ENCODE measurements around the gene CAPN9. TPM values are rescaled to one million over a fixed set of nuclear protein-coding genes. Genes with fewer than 3 reads are reported as not detected.
A peak's percentile ranks its signal among the peaks of the same experiment; 100 is the strongest.

Gene CAPN9
- total and polyA plus RNA-seq, 4 donors, result not detected

- TF ChIP-seq TAF1 (conservative IDR thresholded peaks at IDR 0.05), result no peak
- no peak for TF ChIP-seq RXRA (IDR thresholded peaks at IDR 0.05)
Measured at GRCh38 chr1:230794431-230794830, 47.2 kb downstream of the CAPN9 start (continued).

DNA sequence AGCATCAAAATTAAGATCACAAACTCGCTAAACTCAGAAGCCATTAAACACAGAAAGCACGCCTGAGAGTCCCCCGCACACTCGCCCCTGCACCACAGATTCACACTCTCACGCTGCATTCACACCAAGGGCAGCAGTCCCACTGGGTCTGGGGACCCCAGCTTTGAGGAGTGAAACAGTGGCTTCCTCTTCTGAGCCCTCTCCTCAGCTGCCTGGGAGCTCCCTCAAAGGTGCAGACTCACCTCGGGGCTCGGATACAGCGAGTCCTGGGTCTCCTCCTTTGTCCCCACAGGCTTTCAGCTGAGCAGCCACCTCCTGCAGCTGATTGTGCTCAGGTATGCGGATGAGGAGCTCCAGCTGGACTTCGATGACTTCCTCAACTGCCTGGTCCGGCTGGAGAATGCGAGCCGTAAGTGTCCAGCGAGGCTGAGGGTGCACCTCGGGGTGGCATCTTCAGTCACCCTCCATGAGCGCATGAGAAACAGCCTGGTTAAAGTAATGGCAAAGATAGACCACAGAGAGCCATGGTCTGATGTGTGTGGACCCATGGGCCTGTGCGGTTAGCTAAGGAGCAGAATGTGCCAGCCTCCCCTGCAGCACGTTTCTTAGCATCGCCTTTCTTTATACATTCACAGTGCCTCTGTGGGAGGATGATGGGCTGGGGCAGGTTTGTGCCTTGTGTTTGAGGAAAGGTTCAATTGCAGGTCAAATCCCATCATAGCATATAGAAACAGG lies 47.9 kb downstream of the CAPN9 start:
- WGBS, result 91% methylated on average over 19 of the region's 19 CpGs
- DNase-seq (ENCODE audit: low spot score), result peak; percentile 28
- no peak for TF ChIP-seq RXRA (IDR thresholded peaks at IDR 0.05)
- TF ChIP-seq REST (IDR thresholded peaks at IDR 0.05), result no peak
- TF ChIP-seq, protein P1, sequence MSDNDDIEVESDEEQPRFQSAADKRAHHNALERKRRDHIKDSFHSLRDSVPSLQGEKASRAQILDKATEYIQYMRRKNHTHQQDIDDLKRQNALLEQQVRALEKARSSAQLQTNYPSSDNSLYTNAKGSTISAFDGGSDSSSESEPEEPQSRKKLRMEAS (IDR thresholded peaks at IDR 0.05), result no peak
- TF ChIP-seq GABPA (IDR thresholded peaks at IDR 0.05 in 1 of 2, conservative IDR thresholded peaks at IDR 0.05 in 1 of 2), result no peak
- no peak for TF ChIP-seq CTCF (IDR thresholded peaks at IDR 0.05; ENCODE audit: low read depth, low read length, missing input control)
- TF ChIP-seq TAF1 (conservative IDR thresholded peaks at IDR 0.05), result no peak
- TF ChIP-seq, protein P2, sequence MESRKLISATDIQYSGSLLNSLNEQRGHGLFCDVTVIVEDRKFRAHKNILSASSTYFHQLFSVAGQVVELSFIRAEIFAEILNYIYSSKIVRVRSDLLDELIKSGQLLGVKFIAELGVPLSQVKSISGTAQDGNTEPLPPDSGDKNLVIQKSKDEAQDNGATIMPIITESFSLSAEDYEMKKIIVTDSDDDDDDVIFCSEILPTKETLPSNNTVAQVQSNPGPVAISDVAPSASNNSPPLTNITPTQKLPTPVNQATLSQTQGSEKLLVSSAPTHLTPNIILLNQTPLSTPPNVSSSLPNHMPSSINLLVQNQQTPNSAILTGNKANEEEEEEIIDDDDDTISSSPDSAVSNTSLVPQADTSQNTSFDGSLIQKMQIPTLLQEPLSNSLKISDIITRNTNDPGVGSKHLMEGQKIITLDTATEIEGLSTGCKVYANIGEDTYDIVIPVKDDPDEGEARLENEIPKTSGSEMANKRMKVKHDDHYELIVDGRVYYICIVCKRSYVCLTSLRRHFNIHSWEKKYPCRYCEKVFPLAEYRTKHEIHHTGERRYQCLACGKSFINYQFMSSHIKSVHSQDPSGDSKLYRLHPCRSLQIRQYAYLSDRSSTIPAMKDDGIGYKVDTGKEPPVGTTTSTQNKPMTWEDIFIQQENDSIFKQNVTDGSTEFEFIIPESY (IDR thresholded peaks at IDR 0.05), result no peak
- TF ChIP-seq, protein P3, sequence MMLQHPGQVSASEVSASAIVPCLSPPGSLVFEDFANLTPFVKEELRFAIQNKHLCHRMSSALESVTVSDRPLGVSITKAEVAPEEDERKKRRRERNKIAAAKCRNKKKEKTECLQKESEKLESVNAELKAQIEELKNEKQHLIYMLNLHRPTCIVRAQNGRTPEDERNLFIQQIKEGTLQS (IDR thresholded peaks at IDR 0.05), result no peak
- no peak for TF ChIP-seq FOXA2 (IDR thresholded peaks at IDR 0.05)
- TF ChIP-seq NR2F2 (IDR thresholded peaks at IDR 0.05), result no peak
- no peak for TF ChIP-seq HNF4G (IDR thresholded peaks at IDR 0.05)
- TF ChIP-seq YY1 (IDR thresholded peaks at IDR 0.05), result no peak
- TF ChIP-seq SP1 (IDR thresholded peaks at IDR 0.05), result no peak
- TF ChIP-seq HNF4A (conservative IDR thresholded peaks at IDR 0.05), result no peak
- H3K27me3 ChIP-seq (ENCODE audit: control insufficient read depth in 4 of 4, insufficient read depth in 4 of 4, low read length in 3 of 4), result no peaks in the 10 kb centered on the region
- H3K27ac ChIP-seq (ENCODE audit: low read depth in 1 of 2, low read length in 2 of 2), result no peak overlapping the region
- H3K9me3 ChIP-seq (ENCODE audit: control insufficient read depth in 4 of 4, low read length in 3 of 4), result no peaks in the 10 kb centered on the region
- no peaks in the 10 kb centered on the region for H3K36me3 ChIP-seq (ENCODE audit: control insufficient read depth in 4 of 4, insufficient read depth in 3 of 4, low read depth in 1 of 4, low read length in 3 of 4)
- no peaks in the 10 kb centered on the region for H3K4me1 ChIP-seq (ENCODE audit: control insufficient read depth in 4 of 4, insufficient read depth in 4 of 4, low read length in 3 of 4)
- no peak overlapping the region for H3K9ac ChIP-seq (ENCODE audit: low read depth in 1 of 2, low read length in 2 of 2)
- H3K4me3 ChIP-seq (ENCODE audit: low read depth in 1 of 3, low read length in 3 of 3), result no peak overlapping the region

Measured in liver (tissue), 9 donors.